DND-41 (cell line): ENCODE measurements around the gene CDKN1C.
A peak's percentile ranks its signal among the peaks of the same experiment; 100 is the strongest.

Experiments
- EZH2 ChIP-seq: IDR thresholded peaks from 3 replicates; pipeline ENCODE4 v1.6.1; 2012; ENCODE audit warnings: borderline replicate concordance, low read depth, mild to moderate bottlenecking, moderate library complexity, low read length, inconsistent platforms; ENCODE audit not compliant: severe bottlenecking
- TF ChIP-seq, protein P1 (sequence below): IDR thresholded peaks from 2 replicates; pipeline ENCODE4 v1.5.1; 2012; ENCODE audit warnings: borderline replicate concordance, low read length, moderate library complexity, mild to moderate bottlenecking; ENCODE audit not compliant: poor library complexity, severe bottlenecking; ENCODE audit errors: extremely low read depth

DNA sequence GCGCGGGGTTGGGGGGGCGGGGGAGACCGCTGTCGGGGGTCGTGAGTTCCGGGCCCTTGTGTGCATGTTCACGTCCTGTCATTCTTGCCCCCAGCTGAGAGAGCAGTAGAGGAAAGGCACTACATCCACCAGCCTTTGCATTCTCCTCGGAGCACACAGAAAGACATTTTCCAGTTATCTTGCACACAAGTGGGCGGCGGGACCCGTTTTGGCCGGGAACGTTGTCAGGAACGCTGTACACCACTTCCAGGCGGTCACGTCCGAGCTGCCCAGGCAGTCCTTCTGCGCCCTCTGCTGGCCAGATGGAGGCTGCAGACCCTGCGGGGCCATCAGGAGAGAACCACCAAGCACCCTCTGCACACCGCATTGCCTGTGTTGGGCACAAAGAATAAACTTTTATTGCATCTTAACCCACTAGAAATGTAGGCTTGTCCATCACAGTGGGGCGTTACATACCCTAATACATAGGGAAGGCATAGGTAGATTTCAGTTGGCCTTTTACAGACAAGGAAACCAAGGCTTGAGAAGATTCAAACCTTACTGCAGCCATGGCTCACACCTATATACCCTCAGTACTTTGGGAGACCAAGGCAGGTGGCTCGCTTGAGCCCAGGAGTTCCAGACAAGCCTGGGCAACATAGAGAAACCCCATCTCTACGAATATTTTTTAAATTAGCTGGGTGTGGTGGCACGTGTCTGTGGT, 2.8 kb upstream of the CDKN1C start:
- TF ChIP-seq, protein P1, sequence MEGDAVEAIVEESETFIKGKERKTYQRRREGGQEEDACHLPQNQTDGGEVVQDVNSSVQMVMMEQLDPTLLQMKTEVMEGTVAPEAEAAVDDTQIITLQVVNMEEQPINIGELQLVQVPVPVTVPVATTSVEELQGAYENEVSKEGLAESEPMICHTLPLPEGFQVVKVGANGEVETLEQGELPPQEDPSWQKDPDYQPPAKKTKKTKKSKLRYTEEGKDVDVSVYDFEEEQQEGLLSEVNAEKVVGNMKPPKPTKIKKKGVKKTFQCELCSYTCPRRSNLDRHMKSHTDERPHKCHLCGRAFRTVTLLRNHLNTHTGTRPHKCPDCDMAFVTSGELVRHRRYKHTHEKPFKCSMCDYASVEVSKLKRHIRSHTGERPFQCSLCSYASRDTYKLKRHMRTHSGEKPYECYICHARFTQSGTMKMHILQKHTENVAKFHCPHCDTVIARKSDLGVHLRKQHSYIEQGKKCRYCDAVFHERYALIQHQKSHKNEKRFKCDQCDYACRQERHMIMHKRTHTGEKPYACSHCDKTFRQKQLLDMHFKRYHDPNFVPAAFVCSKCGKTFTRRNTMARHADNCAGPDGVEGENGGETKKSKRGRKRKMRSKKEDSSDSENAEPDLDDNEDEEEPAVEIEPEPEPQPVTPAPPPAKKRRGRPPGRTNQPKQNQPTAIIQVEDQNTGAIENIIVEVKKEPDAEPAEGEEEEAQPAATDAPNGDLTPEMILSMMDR = peak; percentile 99
- TF ChIP-seq EZH2 = no peak
